GM21515 (cell line): ENCODE data around the gene ETHE1.
"Not testable (repeated sequence)": the region's sequence is repeated elsewhere in the genome, so short reads cannot be mapped to it uniquely, and the experiment has no call there.

Source experiments
- ATAC-seq: cut with Tn5 transposase; IDR thresholded peaks from one replicate; pipeline ENCODE4 v1.9.1; 2021; ENCODE audit not compliant: unreplicated experiment

ETHE1 gene

DNA sequence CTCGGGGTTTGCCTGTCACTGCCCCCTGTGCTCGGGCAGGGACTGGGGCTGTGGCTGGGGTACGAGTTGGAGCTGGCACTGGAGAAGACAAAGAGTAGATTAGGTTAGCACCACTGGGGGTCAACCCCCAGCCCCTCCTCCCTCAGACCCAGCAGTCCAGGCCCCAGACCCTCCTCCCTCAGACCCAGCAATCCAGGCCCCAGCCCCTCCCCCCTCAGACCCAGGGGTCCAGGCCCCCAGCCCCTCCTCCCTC is 25.1 kb upstream of the ETHE1 start:
- ATAC-seq = no peak

DNA sequence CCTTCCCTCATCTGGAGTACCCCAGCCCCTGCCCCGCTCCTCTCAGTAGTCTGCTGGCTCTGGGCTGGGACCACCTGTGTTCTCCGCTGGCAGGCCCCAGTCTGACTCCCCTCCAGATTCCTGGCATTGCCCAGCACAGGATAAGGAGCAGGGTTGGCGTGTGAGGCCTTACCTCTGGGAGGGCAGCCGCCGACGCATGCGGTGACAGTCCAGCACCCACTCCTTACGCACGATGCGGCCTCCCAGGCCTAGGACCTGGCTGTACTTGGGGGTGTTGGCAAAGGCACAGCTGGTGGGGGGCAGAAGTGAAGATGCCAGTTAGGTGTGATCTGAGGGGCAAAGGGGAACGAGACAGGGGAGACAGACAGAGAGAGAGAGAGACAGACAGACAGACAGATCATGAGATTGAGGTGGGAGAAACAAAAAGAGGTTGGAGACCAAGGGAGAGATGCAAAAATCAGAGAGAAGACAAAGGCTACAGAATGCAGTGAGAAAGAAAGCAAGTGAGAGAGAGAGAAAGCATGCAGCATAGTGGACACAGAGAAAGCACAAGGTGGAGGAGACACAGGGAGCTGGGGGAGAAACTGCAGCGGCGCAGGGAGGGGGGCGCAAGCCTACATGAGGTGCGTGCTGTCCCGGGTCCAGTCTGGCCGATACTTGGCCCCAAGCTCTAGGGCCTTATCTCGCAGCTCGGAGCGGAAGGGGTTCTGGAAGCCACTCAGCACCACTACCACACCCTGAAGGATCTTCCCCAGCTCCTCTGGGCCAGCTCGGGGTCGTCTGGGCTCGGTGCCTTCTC is 24.6 kb upstream of the ETHE1 start:
- ATAC-seq = no peak

DNA sequence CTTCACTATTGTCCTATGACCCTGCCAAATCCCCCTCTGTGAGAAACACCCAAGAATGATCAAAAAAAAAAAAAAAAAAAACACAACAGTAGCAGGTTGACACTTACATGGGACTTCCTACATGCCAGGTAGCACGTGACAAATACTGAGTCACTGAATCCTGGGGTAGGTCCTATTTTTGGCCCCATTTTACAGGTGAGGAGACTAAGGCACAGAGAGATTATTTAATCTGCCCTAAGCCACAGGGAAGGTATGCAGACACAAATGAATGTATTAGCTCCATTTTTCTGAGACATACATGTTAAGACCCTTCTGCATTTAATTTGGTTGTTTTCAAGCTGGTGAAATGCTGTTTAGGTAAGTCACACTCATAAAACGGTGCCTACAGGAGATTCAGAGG is 21.7 kb upstream of the ETHE1 start:
- no peak for ATAC-seq

DNA sequence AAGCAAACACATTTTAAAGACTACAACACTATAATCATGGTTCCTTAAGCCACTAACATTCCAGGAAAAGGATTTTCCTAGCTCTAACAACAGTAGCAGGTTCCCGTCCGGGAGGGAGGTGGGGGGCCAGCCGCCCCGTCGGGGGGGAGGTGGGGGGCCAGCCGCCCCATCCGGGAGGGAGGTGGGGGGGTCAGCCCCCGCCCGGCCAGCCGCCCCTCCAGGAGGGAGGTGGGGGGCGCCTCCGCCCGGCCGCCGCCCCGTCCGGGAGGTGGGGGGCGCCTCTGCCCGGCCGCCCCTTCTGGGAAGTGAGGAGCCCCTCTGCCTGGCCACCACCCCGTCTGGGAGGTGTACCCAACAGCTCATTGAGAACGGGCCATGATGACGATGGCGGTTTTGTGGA is 20.9 kb upstream of the ETHE1 start:
- not testable (repeated sequence) for ATAC-seq

DNA sequence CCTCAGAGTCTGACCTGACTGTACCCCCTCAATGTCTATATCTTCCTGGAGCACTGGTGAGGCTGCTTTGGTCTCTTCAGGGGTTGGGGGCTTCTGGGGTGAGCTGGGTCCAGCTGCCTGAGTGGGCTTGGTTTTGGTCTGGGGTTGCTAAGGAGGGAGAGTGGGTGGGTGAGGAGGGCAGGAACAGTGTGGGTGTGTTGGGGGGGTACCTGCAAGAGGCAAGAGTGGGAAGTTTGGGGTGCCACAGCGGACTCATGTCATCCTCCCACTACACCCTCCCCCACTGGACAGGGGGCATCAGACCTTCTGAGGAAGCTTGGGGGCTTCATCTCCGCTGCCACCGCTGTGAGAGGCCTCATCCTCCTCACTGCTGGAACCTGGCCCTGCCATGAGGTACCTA is 19.6 kb upstream of the ETHE1 start:
- ATAC-seq = no peak

DNA sequence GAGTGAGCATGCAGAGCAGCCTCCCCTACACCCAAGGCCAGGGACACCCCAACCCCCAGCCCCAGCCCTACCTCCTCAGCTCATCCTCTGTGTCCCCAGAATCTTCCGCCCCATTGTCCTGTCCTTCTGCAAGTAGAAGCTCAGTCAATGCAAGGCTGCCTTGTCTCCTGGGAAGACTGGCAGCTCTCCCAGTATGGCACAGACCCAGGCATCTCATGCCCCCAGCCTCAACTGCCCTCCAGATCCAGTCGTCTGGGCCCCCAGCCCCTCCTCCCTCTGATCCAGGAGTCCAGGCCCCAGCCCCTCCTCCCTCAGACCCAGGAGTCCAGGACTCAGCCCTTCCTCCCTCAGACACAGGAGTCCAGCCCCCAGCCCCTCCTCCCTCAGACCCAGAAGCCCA is 19.0 kb upstream of the ETHE1 start:
- no peak for ATAC-seq

DNA sequence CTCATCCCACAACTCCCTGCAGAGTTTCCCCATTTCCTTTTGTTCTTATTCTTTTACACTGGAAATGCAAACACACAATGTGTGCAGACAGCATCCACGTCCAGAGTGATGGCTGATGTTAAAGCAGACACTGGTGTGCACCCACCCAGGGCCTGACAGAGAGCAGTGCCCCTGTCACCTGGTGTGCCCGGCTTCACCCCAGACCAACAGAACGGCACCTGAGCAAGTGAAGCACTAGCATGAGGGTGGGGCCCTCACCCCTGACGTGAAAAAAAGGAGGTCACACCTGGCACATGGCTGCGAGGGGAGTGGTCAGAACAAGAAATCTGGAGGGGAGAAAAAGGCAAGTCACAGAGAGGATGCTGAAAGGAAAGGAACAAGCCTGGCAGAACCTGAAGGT is 18.3 kb upstream of the ETHE1 start:
- ATAC-seq = no peak

DNA sequence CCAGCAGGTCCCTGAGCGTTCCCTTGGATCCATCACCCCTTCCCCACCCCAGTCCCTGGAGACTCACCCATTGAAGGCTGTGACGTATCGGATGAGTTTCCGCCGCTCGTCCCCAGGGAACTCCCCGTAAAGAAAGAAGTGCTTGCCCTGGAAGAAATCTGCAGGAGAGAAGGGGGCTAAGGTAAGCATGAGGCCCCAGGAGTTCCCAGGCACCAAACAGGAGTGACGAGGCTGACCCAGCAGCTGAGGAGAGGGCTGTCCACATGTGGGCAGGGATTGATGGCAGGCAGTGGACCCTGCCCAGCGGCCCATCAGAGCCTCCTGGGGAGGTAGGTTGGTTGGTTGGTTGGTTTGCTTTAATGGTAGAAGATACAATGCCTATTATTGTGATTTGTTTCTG is 17.1 kb upstream of the ETHE1 start:
- no peak for ATAC-seq

DNA sequence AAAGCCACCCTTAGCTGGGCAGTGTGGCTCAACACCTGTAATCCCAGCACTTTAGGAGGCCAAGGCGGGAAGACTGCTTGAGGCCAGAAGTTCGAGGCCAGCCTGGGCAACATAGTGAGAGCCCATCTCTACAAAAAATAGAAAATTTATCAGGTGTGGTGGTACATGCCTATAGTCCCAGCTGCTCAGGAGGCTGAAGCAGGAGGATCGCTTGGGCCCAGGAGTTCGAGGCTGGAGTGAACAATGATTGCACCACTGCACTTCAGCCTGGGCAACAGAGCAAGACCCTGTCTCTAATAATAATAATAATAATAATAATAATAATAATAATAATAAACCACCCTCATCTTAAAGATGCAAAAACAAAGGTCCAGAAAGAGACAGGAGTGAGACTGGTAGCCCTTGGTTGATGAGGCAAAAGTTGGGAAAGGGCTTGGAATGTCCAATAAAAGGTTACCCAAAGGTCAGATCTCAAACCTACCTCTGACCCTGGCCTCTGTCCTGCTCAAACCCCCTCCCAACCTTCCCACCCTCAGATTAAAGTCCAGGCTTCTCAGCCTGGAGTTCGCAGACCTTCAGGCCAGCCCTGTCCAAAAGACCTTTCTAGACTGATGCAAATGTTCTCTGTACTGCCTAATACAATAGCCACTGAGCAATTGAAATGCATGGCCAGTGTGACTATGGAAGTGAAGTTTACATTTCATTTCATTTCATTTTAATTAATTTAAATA is 15.1 kb upstream of the ETHE1 start:
- ATAC-seq = no peak

DNA sequence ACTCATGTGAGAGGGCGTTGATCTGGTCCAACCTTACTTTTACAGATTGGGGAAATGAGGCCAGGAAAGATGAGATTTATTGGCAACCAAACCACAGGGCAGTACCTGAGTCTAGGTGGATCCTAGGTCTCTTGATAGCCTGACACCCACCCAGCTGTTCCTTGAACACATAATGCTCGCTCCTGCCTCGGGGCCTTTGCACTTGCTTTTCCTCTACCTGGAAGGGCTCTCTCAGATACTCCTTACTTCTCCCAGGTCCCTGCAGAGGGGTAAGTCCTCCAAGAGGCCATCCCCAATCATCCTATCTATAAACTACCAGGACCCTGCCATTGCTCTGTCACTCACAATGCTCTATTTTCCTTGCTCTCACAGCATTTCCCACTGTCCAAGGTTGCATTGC is 13.4 kb upstream of the ETHE1 start:
- ATAC-seq = no peak

DNA sequence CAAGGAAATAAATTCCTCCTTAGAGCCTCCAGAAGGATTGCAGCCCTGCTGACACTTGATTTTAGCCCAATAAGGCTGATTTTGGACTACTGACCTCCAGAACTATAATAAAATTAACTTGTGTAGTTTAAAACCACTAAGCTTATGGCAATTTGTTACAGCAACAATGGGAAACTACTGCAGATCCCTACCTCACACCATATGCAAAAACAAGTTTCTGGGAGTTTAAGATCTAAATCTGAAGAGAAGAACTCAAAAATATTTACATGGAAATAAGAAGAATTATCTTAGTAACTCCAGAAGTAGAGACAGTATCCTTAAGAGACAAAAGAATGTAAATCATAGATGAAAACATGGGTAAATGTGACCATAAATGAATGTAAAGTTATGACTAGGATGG is 11.9 kb upstream of the ETHE1 start:
- ATAC-seq = no peak

DNA sequence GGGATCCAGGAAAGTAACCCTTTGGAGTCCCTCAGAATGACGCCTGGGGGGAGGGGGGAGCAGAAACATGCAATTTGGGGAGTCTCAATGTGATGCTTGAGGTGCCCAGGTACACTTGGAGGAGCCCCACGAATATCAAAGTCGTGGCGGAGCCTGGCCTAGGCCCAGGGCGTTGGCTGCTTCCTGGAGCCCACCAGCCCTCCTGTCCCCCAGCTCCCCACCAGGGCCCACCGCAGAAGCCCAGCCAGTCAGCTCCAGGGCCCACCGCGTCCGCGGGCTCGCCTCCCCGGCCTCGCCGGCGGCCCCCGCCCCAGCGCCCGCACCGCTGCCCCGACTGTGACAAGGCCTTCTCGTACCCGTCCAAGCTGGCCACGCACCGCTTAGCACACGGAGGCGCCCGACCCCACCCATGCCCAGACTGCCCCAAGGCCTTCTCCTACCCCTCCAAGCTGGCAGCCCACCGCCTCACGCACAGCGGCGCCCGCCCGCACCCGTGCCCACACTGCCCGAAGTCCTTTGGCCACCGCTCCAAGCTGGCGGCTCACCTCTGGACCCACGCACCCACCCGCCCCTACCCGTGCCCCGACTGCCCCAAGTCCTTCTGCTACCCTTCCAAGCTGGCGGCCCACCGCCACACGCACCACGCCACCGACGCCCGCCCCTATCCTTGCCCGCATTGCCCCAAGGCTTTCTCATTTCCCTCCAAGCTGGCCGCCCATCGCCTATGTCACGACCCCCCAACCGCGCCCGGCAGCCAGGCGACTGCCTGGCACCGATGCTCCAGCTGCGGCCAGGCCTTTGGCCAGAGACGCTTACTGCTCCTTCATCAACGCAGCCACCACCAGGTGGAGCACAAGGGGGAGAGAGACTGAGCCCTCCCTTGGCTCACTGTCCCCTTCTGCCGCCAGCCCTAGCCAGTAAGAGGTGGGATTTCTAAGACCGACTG is 8.1 kb upstream of the ETHE1 start:
- no peak for ATAC-seq

DNA sequence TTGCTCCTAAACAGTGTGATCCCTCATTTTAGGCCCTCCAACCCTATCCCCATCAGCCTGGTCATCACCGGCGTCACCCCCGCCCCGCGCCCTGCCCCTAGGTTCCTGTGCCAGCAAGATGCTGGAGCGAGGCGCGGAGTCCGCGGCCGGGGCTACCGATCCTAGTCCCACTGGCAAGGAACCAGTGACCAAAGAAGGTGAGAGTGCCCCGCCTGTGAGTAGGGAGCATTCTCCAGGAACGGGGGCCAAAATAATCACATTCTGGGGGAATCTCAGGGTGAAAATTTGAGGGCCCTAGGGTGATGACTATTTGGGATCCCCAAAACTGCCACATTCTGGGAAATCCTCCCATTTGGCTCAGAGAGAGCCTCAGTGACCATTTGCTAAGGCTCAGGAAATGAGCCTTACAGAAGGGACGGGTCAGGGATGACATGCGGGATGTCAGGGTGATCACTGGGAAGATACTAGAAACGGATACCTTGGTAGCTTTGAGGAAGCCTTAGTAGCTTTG is 7.4 kb upstream of the ETHE1 start:
- no peak for ATAC-seq

DNA sequence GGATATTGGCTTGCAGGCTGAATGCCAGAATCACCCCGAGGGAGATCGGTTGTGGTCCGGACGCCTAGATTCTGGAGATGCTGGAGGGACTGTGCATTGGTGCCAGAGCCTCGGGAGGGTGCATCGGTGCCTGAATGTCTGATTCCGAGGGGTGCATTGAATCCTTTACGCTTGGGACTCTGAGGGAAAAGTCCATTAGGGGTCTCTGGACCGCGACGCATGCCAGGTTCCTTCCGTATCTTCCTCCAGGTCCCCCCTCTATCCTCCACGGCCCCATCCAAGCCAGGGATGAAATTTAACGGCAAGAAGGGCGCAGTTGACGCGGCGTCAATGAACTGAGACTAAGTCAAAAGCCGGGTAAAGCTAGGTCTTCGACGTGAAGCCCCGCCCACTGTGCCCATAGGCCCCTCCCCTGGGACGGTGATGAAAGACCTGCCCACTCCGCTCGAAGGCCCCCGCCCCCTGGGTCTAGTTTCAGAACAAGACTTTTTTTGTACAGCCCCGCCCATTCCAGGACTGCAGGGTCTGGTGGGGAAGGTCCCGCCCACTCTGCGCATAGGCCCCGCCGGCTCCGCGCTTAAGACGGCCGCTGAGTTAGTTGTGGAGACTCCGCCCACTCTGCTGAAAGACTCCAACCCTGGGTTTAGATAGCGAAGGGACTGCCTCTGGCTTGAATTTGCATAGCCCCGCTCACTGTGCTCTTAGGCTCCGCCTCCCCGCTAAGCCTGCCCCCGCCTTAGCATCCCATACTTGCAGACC is 6.7 kb upstream of the ETHE1 start:
- peak; percentile 65 for ATAC-seq

DNA sequence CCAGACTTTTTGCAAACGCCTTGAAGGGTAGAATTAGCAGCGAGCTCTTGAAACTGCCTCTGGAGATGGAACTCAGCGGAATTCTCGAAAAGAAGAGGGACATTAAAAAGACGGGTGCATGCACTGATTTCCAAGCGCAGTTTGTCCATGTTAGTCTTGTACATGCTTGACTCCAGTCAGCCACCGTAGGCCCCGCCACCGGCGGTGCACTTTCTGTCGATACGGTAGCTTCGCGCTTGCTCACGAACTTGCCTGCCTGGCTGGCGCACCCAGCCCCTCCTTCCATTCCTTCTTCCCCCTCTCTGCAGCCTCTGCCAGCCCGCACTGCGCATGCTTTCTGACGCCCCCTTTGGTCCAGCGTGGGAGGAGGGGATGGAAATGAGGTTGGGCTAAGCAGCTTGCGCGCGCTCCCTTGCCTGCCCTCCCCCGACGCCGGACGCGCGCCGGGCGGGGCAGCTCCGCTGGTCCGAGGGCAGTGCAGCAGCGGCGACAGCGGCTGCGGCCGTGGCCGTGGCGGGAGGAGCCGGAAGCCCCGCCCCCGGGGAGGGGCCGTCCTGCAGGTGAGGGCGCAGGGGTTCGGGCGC is 6.1 kb upstream of the ETHE1 start, which contains the start of gene ZNF575:
Gene ZNF575 (plus strand): TSS at position 227 of the 584 bp plus-strand sequence. CDS start 1,235 bp downstream, outside the sequence.
- peak; percentile 53 for ATAC-seq

DNA sequence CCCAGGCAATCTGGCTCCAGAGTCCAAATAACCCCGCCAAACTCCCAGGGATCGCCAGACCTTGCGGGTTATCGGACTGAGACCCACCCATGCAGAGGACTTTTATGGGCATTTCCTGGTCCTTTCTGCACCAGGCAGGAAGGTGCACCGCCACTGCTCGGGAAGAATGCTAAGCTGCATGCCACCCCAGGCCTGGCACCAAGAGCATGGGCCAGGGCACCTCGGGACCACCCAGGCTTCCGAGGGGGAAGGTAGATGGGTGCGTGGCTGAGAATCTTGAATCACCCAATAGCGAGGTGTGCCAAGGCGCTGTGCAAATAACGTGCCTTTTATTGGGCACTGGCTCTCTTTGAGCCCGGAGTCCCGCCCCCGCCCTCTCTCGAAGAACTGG is 5.6 kb upstream of the ETHE1 start:
- ATAC-seq = peak; percentile 10

DNA sequence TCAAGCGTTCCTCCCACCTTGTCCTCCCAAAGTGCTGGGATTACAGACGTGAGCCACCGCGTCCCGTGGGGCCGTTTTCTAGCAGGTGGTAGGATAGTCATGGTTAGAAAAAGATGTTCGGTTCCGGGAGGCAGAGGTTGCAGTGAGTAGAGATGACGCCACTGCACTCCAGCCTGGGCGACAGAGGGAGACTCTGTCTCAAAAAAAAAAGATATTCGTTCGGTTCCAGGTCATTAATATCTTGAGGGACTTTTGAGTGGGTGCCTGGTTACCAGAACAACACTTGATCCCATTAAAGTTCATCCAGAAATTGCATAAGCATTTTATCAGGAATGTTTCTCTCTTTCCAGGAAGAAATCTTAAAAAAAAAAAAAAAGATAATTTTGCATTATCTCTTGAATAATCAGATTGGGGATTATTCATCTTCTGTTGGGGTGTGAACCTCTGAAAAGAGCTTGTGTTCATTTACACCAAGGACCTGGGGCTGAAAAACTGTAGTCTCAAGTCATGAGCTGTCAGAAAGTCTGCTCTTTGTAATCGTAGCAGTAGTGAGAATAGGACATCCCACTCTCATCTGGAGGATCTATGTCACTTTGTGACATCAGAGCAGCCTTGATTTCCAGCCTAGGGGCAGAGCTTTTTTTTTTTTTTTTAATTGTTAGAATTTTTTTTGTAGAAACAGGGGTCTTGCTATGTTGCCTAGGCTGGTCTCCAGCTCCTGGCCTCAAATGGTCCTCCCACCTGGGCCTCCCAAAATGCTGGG is 1.0 kb upstream of the ETHE1 start:
- no peak for ATAC-seq

DNA sequence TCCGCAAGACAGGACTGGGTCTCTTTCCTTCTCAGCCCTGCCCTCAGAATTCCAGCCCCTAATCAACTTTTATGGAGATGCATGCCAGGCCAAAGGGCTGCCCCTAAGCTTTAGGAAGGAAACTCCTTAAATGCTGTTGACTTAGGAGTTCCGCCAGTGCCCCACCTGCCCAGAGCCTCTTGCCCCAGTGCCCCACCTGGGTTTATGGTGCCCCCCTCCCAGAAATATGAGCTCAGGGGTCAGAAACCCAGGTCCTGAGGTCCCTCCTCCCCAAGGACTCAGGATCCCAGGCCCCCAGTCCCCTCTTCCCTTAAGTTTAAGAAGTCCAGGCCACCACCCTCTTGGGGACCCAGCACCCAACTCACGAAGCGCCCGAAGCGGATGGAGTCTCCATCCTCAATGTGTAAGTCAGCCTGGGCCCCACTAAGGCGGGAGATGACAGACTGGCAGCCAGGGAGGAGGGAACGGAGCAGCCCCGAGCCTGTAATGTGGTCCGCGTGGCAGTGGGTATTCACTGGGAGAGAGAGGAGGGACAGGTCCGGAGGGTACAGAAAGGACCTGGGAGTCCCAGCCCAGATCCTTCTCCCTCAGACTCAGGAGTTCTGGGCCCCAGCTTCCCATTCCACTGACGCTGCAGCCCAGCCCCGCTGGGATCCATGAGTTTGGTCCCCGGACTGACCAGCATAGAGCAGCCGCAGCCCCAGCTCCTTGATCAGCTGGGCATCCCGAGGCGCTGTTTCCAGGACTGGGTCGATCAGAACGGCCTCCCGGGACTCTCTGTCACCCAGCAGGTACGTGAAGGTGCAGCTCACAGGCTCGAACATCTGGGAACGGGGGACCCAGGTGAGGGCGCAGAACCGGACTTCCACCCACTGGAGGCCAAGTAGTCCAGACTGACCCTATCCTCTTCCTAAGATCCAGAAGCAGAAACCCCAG is 897 bp downstream of the ETHE1 start:
- no peak for ATAC-seq
